ENCODE results near the gene HMCN1. TPM values are rescaled to one million over a fixed set of nuclear protein-coding genes. Genes with fewer than 3 reads are reported as not detected.
"Not testable (repeated sequence)": the region's sequence is repeated elsewhere in the genome, so short reads cannot be mapped to it uniquely, and the experiment has no call there.

HMCN1 gene
- total and polyA plus RNA-seq, 2 donors from 2014 or later = 0.97 to 2.7 TPM

- Histone ChIP-seq H3K27ac (ENCODE audit: low read depth in 2 of 2, low read length in 2 of 2) (no peak overlapping the region), H3K27me3 (ENCODE audit: control insufficient read depth, insufficient read depth, low read length) (no peaks in the 10 kb centered on the region), H3K9ac (ENCODE audit: low read length in 3 of 3) (no peak overlapping the region), H3K9me3 (ENCODE audit: control insufficient read depth in 2 of 3, insufficient read depth in 1 of 3, low read length in 3 of 3) (no peaks in the 10 kb centered on the region), H3K4me1 (ENCODE audit: control insufficient read depth in 2 of 3, insufficient read depth in 2 of 3, low read depth in 1 of 3, low read length in 3 of 3) (no peaks in the 10 kb centered on the region), H3K4me3 (ENCODE audit: low read length in 3 of 3) (no peak overlapping the region), H3K36me3 (ENCODE audit: control insufficient read depth in 2 of 3, insufficient read depth in 3 of 3, low read length in 3 of 3) (no peaks in the 10 kb centered on the region)
- FAIRE-seq (no peak), DNase-seq (no peak)
- TF ChIP-seq CTCF (IDR thresholded peaks at IDR 0.05; ENCODE audit: borderline replicate concordance, extremely low read depth, insufficient read depth) = no peak
- intact Hi-C loops (cut with DNase I) = no loop called here
Observed at GRCh38 chr1:185886046-185886445, 151.9 kb downstream of the HMCN1 start.

- no peaks in the 10 kb centered on the region for H3K27me3 ChIP-seq (ENCODE audit: control insufficient read depth, insufficient read depth, low read length)
- TF ChIP-seq CTCF (IDR thresholded peaks at IDR 0.05; ENCODE audit: borderline replicate concordance, extremely low read depth, insufficient read depth) = no peak
- H3K36me3 ChIP-seq (ENCODE audit: control insufficient read depth in 2 of 3, insufficient read depth in 3 of 3, low read length in 3 of 3) = no peaks in the 10 kb centered on the region
- no peaks in the 10 kb centered on the region for H3K9me3 ChIP-seq (ENCODE audit: control insufficient read depth in 2 of 3, insufficient read depth in 1 of 3, low read length in 3 of 3)
- no peak overlapping the region for H3K9ac ChIP-seq (ENCODE audit: low read length in 3 of 3)
- H3K27ac ChIP-seq (ENCODE audit: low read depth in 2 of 2, low read length in 2 of 2) = no peak overlapping the region
- DNase-seq (no peak), FAIRE-seq (no peak)
- no peaks in the 10 kb centered on the region for H3K4me1 ChIP-seq (ENCODE audit: control insufficient read depth in 2 of 3, insufficient read depth in 2 of 3, low read depth in 1 of 3, low read length in 3 of 3)
- no peak overlapping the region for H3K4me3 ChIP-seq (ENCODE audit: low read length in 3 of 3)
- intact Hi-C loops (cut with DNase I) = no loop called here
Observed at GRCh38 chr1:185886671-185887070, 152.5 kb downstream of the HMCN1 start.

GRCh38 chr1:185892831-185893403 lies 158.7 kb downstream of the HMCN1 start:
- H3K9ac ChIP-seq (ENCODE audit: low read length in 3 of 3); H3K27ac ChIP-seq (ENCODE audit: low read depth in 2 of 2, low read length in 2 of 2); H3K27me3 ChIP-seq (ENCODE audit: control insufficient read depth, insufficient read depth, low read length); intact Hi-C loops (cut with DNase I); H3K36me3 ChIP-seq (ENCODE audit: control insufficient read depth in 2 of 3, insufficient read depth in 3 of 3, low read length in 3 of 3); H3K9me3 ChIP-seq (ENCODE audit: control insufficient read depth in 2 of 3, insufficient read depth in 1 of 3, low read length in 3 of 3); H3K4me3 ChIP-seq (ENCODE audit: low read length in 3 of 3); FAIRE-seq; H3K4me1 ChIP-seq (ENCODE audit: control insufficient read depth in 2 of 3, insufficient read depth in 2 of 3, low read depth in 1 of 3, low read length in 3 of 3): not testable (repeated sequence)
- peak in 1 of 5 donors; percentile 58 for DNase-seq

GRCh38 chr1:185894791-185895190 lies 160.6 kb downstream of the HMCN1 start:
- Histone ChIP-seq H3K27ac (ENCODE audit: low read depth in 2 of 2, low read length in 2 of 2) (no peak overlapping the region), H3K36me3 (ENCODE audit: control insufficient read depth in 2 of 3, insufficient read depth in 3 of 3, low read length in 3 of 3) (no peaks in the 10 kb centered on the region), H3K27me3 (ENCODE audit: control insufficient read depth, insufficient read depth, low read length) (no peaks in the 10 kb centered on the region), H3K9me3 (ENCODE audit: control insufficient read depth in 2 of 3, insufficient read depth in 1 of 3, low read length in 3 of 3) (no peaks in the 10 kb centered on the region), H3K9ac (ENCODE audit: low read length in 3 of 3) (no peak overlapping the region), H3K4me1 (ENCODE audit: control insufficient read depth in 2 of 3, insufficient read depth in 2 of 3, low read depth in 1 of 3, low read length in 3 of 3) (no peaks in the 10 kb centered on the region), H3K4me3 (ENCODE audit: low read length in 3 of 3) (no peak overlapping the region)
- no peak for DNase-seq
- FAIRE-seq = no peak
- no peak for TF ChIP-seq CTCF (IDR thresholded peaks at IDR 0.05; ENCODE audit: borderline replicate concordance, extremely low read depth, insufficient read depth)
- intact Hi-C loops (cut with DNase I) = no loop called here

Data from kidney (tissue), 14 donors.